Panc1 (cell line): ENCODE data around the gene RASSF5. TPM values are rescaled to one million over a fixed set of nuclear protein-coding genes. Genes with fewer than 3 reads are reported as not detected.

Experiments
- ATAC-seq: fragments of 200-7000 bp; cut with Tn5 transposase; 2 replicates; pipeline ENCODE4 v1.9.1; 2020; ENCODE audit warnings: mild to moderate bottlenecking, moderate library complexity
- BruUV-seq: library from RNA; stranded (reverse); fragments of 400-500 nt; replicated peaks from 2 replicates; lab custom pipeline; 2021; lab: Mats Ljungman, UMichigan
- CTCF ChIA-PET: fragments of 300-600 bp; sonication (Branson Sonifier 250); formaldehyde crosslinking; loops from one replicate; lab custom pipeline; 2022; ENCODE audit warnings: antibody characterized with exemption; lab: Charles Lee
- POLR2A ChIA-PET: fragments of 300-600 bp; sonication (Branson Sonifier 250); formaldehyde crosslinking; loops from one replicate; lab custom pipeline; 2022; ENCODE audit warnings: antibody characterized with exemption; lab: Charles Lee
- DNase-seq: peaks from one replicate; pipeline ENCODE4 v3.0.0-alpha.2; 2010; ENCODE audit warnings: low read depth, low spot score
- H3K27ac ChIP-seq: 2 replicates; pipeline ENCODE4 v1.5.1; 2011; ENCODE audit warnings: mild to moderate bottlenecking, low read length, inconsistent platforms
- H3K27me3 ChIP-seq: fragments of 200-500 bp; sonication (Bioruptor generic); 2 replicates; pipeline ENCODE4 v1.6.0; 2014; ENCODE audit warnings: low read length, inconsistent platforms; ENCODE audit not compliant: control insufficient read depth, insufficient read depth
- H3K36me3 ChIP-seq: fragments of 200-500 bp; sonication (Bioruptor generic); 2 replicates; pipeline ENCODE4 v1.5.1; 2014; ENCODE audit warnings: inconsistent platforms, mild to moderate bottlenecking, low read length, moderate library complexity; ENCODE audit not compliant: control insufficient read depth, insufficient read depth
- H3K4me1 ChIP-seq: 2 replicates; pipeline ENCODE4 v1.5.1; 2011; ENCODE audit warnings: inconsistent platforms, mild to moderate bottlenecking, low read length, moderate library complexity; ENCODE audit not compliant: control insufficient read depth, insufficient read depth
- H3K4me3 ChIP-seq, 2 experiments: 2 replicates each; pipeline ENCODE4 v1.5.1; 2011 to 2012; ENCODE audit warnings: low read depth in 2 of 2, low read length in 2 of 2, mild to moderate bottlenecking in 2 of 2, inconsistent platforms in 1 of 2, moderate library complexity in 1 of 2
- H3K9me3 ChIP-seq: fragments of 200-500 bp; sonication (Bioruptor generic); 2 replicates; pipeline ENCODE4 v1.5.1; 2014; ENCODE audit warnings: low read depth, mild to moderate bottlenecking, inconsistent platforms, low read length, moderate library complexity; ENCODE audit not compliant: control insufficient read depth, insufficient read depth
- CTCF ChIP-seq: fragments of 450-650 bp; IDR thresholded peaks from 2 replicates; pipeline ENCODE4 v1.5.1; 2017; ENCODE audit warnings: mild to moderate bottlenecking
- POLR2AphosphoS5 ChIP-seq: IDR thresholded peaks from 2 replicates; pipeline ENCODE4 v1.6.1; 2012; ENCODE audit warnings: mild to moderate bottlenecking, low read depth, low read length, moderate library complexity
- REST ChIP-seq, 2 experiments: IDR thresholded peaks; 2 replicates each; pipeline ENCODE4 v1.6.1; 2011 to 2012; ENCODE audit warnings: low read depth in 2 of 2, control low read depth in 1 of 2, low read length in 1 of 2, mild to moderate bottlenecking in 1 of 2, moderate library complexity in 1 of 2; ENCODE audit not compliant: insufficient read depth in 1 of 2
- SIN3A ChIP-seq: IDR thresholded peaks from 2 replicates; pipeline ENCODE4 v1.6.1; 2012; ENCODE audit warnings: low read depth, mild to moderate bottlenecking, low read length, moderate library complexity, borderline replicate concordance; ENCODE audit not compliant: insufficient read depth
- TCF7L2 ChIP-seq: IDR thresholded peaks from 2 replicates; pipeline ENCODE4 v1.6.1; 2011; ENCODE audit warnings: mild to moderate bottlenecking, low read depth, low read length, inconsistent platforms
- in situ Hi-C: cut with HindIII; loops from 2 replicates; pipeline ENCODE4 v1.10.0; 2016; ENCODE audit warnings: low sequenced_read_pairs, low pct_unique_long_range_greater_than_20kb
- intact Hi-C: fragments of 100-400 bp; cut with micrococcal nuclease; formaldehyde crosslinking; loops from one replicate; pipeline ENCODE4 v1.10.0; 2022; ENCODE audit not compliant: unreplicated experiment
- total RNA-seq: library from RNA; stranded (reverse); gene quantifications from one replicate; pipeline ENCODE4 v1.2.1, GENCODE V29; 2021; ENCODE audit not compliant: unreplicated experiment

The RASSF5 gene
- total RNA-seq, 1 experiment from 2014 or later: 1.6 TPM

GRCh38 chr1:206511362-206512057, 4.2 kb downstream of the RASSF5 start:
- ATAC-seq: no peak
- in situ Hi-C loops: no loop called here
- H3K27ac ChIP-seq: no peak overlapping the region
- DNase-seq: no peak
- H3K4me3 ChIP-seq: no peak overlapping the region
- peaks cover 10% of the 10 kb centered on the region for H3K27me3 ChIP-seq
- ChIA-PET POLR2A (no interaction called here), CTCF (no interaction called here)
- H3K4me1 ChIP-seq: no peaks in the 10 kb centered on the region
- intact Hi-C loops: no loop called here
- no peaks in the 10 kb centered on the region for H3K9me3 ChIP-seq
- TF ChIP-seq SIN3A (no peak), CTCF (no peak), POLR2AphosphoS5 (no peak), REST (IDR thresholded peaks at IDR 0.05; ENCODE audit: insufficient read depth in 1 of 2, low read depth in 2 of 2, low read length in 1 of 2) (no peak), TCF7L2 (no peak)
- no TSS peak for BruUV-seq
- no peaks in the 10 kb centered on the region for H3K36me3 ChIP-seq

GRCh38 chr1:206512058-206512850, 4.9 kb downstream of the RASSF5 start:
- ATAC-seq (no peak), DNase-seq (no peak)
- in situ Hi-C loops: no loop called here
- no peak overlapping the region for H3K4me3 ChIP-seq
- H3K9me3 ChIP-seq: no peaks in the 10 kb centered on the region
- no TSS peak for BruUV-seq
- intact Hi-C loops: no loop called here
- POLR2A ChIA-PET: no interaction called here
- CTCF ChIA-PET: no interaction called here
- H3K4me1 ChIP-seq: no peaks in the 10 kb centered on the region
- H3K36me3 ChIP-seq: no peaks in the 10 kb centered on the region
- TF ChIP-seq REST (IDR thresholded peaks at IDR 0.05; ENCODE audit: insufficient read depth in 1 of 2, low read depth in 2 of 2, low read length in 1 of 2) (no peak), SIN3A (no peak), POLR2AphosphoS5 (no peak), TCF7L2 (no peak), CTCF (no peak)
- no peak overlapping the region for H3K27ac ChIP-seq
- peaks cover 10% of the 10 kb centered on the region for H3K27me3 ChIP-seq
